Measurements from ENCODE around the gene KCTD3. TPM values are rescaled to one million over a fixed set of nuclear protein-coding genes. Genes with fewer than 3 reads are reported as not detected.

Gene KCTD3
- total RNA-seq, 1 donor from 2014 or later: 55.8 TPM

- no peak overlapping the region for H3K27ac ChIP-seq
- H3K9me3 ChIP-seq: no peaks in the 10 kb centered on the region
- peaks cover 0 to 3% of the 10 kb centered on the region in 2 donors for H3K4me1 ChIP-seq
- DNase-seq (ENCODE audit: low spot score in 2 of 2): no peak
- TF ChIP-seq CTCF (IDR thresholded peaks at IDR 0.05): no peak
- peaks cover 6 to 7% of the 10 kb centered on the region in 2 donors for H3K36me3 ChIP-seq
- intact Hi-C loops (cut with DNase I): loop anchor here (5.0 kb wide), 1 partner anchor 39 kb away; the partner anchor contains the start of gene KCTD3
- no peak overlapping the region for H3K4me3 ChIP-seq
- H3K27me3 ChIP-seq: no peaks in the 10 kb centered on the region
Measured at GRCh38 chr1:215606036-215606435, 38.9 kb downstream of the KCTD3 start.

- Histone ChIP-seq H3K4me3 (no peak overlapping the region), H3K27ac (no peak overlapping the region), H3K4me1 (peaks cover 0 to 3% of the 10 kb centered on the region in 2 donors), H3K36me3 (peaks cover under 1 to 7% of the 10 kb centered on the region in 2 donors), H3K27me3 (no peaks in the 10 kb centered on the region), H3K9me3 (no peaks in the 10 kb centered on the region)
- intact Hi-C loops (cut with DNase I): loop anchor here (5.0 kb wide), 1 partner anchor 39 kb away; the partner anchor contains the start of gene KCTD3
- peak in 2 of 3 experiments; percentile 35 to 39 for TF ChIP-seq CTCF (IDR thresholded peaks at IDR 0.05)
- no peak for DNase-seq (ENCODE audit: low spot score in 2 of 2)
Measured at GRCh38 chr1:215606564-215607168, 39.6 kb downstream of the KCTD3 start.

- intact Hi-C loops (cut with DNase I): loop anchor here (5.0 kb wide), 1 partner anchor 40 kb away; the partner anchor contains the start of gene KCTD3
- H3K27ac ChIP-seq: no peak overlapping the region
- peaks cover 0 to 7% of the 10 kb centered on the region in 2 donors for H3K36me3 ChIP-seq
Measured at GRCh38 chr1:215607412-215607811, 40.3 kb downstream of the KCTD3 start.

GRCh38 chr1:215608646-215609045, 41.5 kb downstream of the KCTD3 start:
- no peaks in the 10 kb centered on the region for H3K27me3 ChIP-seq
- no peaks in the 10 kb centered on the region for H3K9me3 ChIP-seq
- intact Hi-C loops (cut with DNase I): loop anchor here (5.0 kb wide), 1 partner anchor 41 kb away; the partner anchor contains the start of gene KCTD3
- H3K36me3 ChIP-seq: peaks cover 7 to 8% of the 10 kb centered on the region in 2 donors
- TF ChIP-seq CTCF (IDR thresholded peaks at IDR 0.05): no peak
- DNase-seq (ENCODE audit: low spot score in 2 of 2): no peak
- no peak overlapping the region for H3K4me3 ChIP-seq
- no peak overlapping the region for H3K27ac ChIP-seq
- peaks cover 0 to 4% of the 10 kb centered on the region in 2 donors for H3K4me1 ChIP-seq

More at GRCh38 chr1:215607412-215607811, 40.3 kb downstream of the KCTD3 start:
- H3K27me3 ChIP-seq: no peaks in the 10 kb centered on the region
- no peak for TF ChIP-seq CTCF (IDR thresholded peaks at IDR 0.05)
- H3K4me3 ChIP-seq: no peak overlapping the region
- DNase-seq (ENCODE audit: low spot score in 2 of 2): no peak
- no peaks in the 10 kb centered on the region for H3K9me3 ChIP-seq
- peaks cover 3 to 4% of the 10 kb centered on the region in 2 donors for H3K4me1 ChIP-seq

GRCh38 chr1:215612391-215612790, 45.3 kb downstream of the KCTD3 start:
- Histone ChIP-seq H3K27ac (peak overlapping the region in 1 of 2 donors; percentile 21), H3K4me3 (no peak overlapping the region), H3K4me1 (peaks cover 0 to 4% of the 10 kb centered on the region in 2 donors), H3K27me3 (no peaks in the 10 kb centered on the region), H3K36me3 (peaks cover 3 to 10% of the 10 kb centered on the region in 2 donors), H3K9me3 (no peaks in the 10 kb centered on the region)
- no peak for DNase-seq (ENCODE audit: low spot score in 2 of 2)
- intact Hi-C loops (cut with DNase I): no loop called here
- no peak for TF ChIP-seq CTCF (IDR thresholded peaks at IDR 0.05)

Data from ascending aorta (tissue), 2 donors.